Measurements from ENCODE around the gene SDK2. TPM values are rescaled to one million over a fixed set of nuclear protein-coding genes. Genes with fewer than 3 reads are reported as not detected.

Gene SDK2
- total and polyA plus RNA-seq, 8 donors = 0.04 to 0.31 (median 0.17) TPM

- H3K27ac ChIP-seq = no peak overlapping the region
- 64 to 83% methylated on average over 12 of the region's 12 CpGs for WGBS, 2 donors
- no peaks in the 10 kb centered on the region for H3K27me3 ChIP-seq
- intact Hi-C loops (cut with DNase I) = no loop called here
- H3K4me3 ChIP-seq = no peak overlapping the region
- H3K9me3 ChIP-seq = no peaks in the 10 kb centered on the region
- no peak for TF ChIP-seq CTCF (IDR thresholded peaks at IDR 0.05)
- H3K4me1 ChIP-seq = no peaks in the 10 kb centered on the region
- H3K36me3 ChIP-seq = no peaks in the 10 kb centered on the region
- FAIRE-seq (no peak), DNase-seq (no peak), ATAC-seq (no peak)
Measured at GRCh38 chr17:73580073-73580710, 64.1 kb downstream of the SDK2 start.

GRCh38 chr17:73576556-73577098, 67.6 kb downstream of the SDK2 start:
- no peaks in the 10 kb centered on the region for H3K27me3 ChIP-seq
- H3K9me3 ChIP-seq = no peaks in the 10 kb centered on the region
- intact Hi-C loops (cut with DNase I) = no loop called here
- no peak for ATAC-seq
- no peaks in the 10 kb centered on the region for H3K36me3 ChIP-seq
- no peak for FAIRE-seq
- no peak for DNase-seq
- H3K4me1 ChIP-seq = no peaks in the 10 kb centered on the region
- no peak for TF ChIP-seq CTCF (IDR thresholded peaks at IDR 0.05)
- no peak overlapping the region for H3K27ac ChIP-seq
- WGBS, 2 donors = 50 to 67% methylated on average over 6 of the region's 6 CpGs
- no peak overlapping the region for H3K4me3 ChIP-seq

DNA sequence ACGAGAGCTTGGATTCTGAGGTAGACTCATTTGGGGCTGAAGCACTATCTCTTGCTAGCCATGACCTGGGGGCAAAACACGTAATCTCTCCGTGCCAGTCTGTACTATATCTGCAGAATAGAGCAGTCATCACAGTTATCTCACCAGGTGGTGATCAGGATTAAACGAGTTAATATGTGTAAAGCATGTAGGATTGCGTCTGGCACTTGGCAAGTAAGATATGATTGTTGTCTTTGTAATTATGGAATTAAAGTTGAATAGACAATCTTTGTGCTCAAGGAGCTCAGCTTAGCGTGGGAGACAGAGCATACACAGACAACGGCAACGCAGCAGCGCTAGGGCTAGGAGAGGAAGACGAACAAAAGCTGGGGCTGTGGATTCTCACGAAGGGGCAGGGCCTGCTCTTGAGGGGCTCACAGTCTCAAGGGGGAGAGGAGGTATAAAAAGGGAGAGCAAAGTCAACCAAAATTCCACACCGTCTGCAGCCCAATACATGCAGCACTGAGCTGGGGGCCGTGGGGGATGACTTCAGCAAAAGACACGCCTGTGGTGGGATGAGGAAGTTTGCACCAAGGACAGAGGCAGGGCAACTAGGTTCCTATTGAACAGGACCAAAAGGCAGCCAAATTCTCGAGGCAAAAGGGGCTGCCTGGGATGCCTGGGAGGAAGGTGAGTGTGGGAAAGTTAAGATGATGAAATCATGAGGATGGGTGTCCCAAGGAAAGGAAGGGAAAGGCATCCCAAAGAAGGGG, 68.6 kb downstream of the SDK2 start:
- intact Hi-C loops (cut with DNase I) = no loop called here
- ATAC-seq = no peak
- TF ChIP-seq CTCF (IDR thresholded peaks at IDR 0.05) = no peak
- DNase-seq = no peak
- no peaks in the 10 kb centered on the region for H3K36me3 ChIP-seq
- no peaks in the 10 kb centered on the region for H3K27me3 ChIP-seq
- H3K27ac ChIP-seq = no peak overlapping the region
- no peak overlapping the region for H3K4me3 ChIP-seq
- FAIRE-seq = no peak
- 24 to 33% methylated on average over 15 of the region's 15 CpGs for WGBS, 2 donors
- H3K4me1 ChIP-seq = no peaks in the 10 kb centered on the region
- no peaks in the 10 kb centered on the region for H3K9me3 ChIP-seq

GRCh38 chr17:73571511-73572130, 72.6 kb downstream of the SDK2 start:
- DNase-seq (no peak), ATAC-seq (peak in 2 of 4 donors; percentile 32 to 45), FAIRE-seq (no peak)
- intact Hi-C loops (cut with DNase I) = no loop called here
- Histone ChIP-seq H3K36me3 (no peaks in the 10 kb centered on the region), H3K4me3 (no peak overlapping the region), H3K27me3 (no peaks in the 10 kb centered on the region), H3K27ac (no peak overlapping the region), H3K4me1 (no peaks in the 10 kb centered on the region), H3K9me3 (no peaks in the 10 kb centered on the region)
- TF ChIP-seq CTCF (IDR thresholded peaks at IDR 0.05) = no peak
- 63 to 70% methylated on average over 26 of the region's 26 CpGs for WGBS, 2 donors
